Hepatocyte (in vitro differentiated cells): ENCODE results near the gene SYNPO2. TPM values are rescaled to one million over a fixed set of nuclear protein-coding genes. Genes with fewer than 3 reads are reported as not detected.

ENCODE experiments used
- DNase-seq: peaks from one replicate; pipeline ENCODE4 v3.0.0-alpha.2; 2016; ENCODE audit warnings: low spot score
- H2AFZ ChIP-seq: fragments of 200-600 bp; sonication (generic); 2 replicates; pipeline ENCODE4 v1.6.0; 2016; ENCODE audit warnings: antibody characterized with exemption, mild to moderate bottlenecking
- H3K27ac ChIP-seq: fragments of 200-600 bp; sonication (generic); 2 replicates; pipeline ENCODE4 v1.5.1; 2016; ENCODE audit warnings: mild to moderate bottlenecking
- H3K27me3 ChIP-seq: fragments of 200-600 bp; sonication (generic); 2 replicates; pipeline ENCODE4 v1.6.1; 2016
- H3K36me3 ChIP-seq: fragments of 200-600 bp; sonication (generic); replicated peaks from 2 replicates; pipeline ENCODE4 v1.5.1; 2016; ENCODE audit warnings: low read depth; ENCODE audit not compliant: insufficient read depth
- H3K4me1 ChIP-seq: fragments of 200-600 bp; sonication (generic); 2 replicates; pipeline ENCODE4 v1.5.1; 2016; ENCODE audit warnings: mild to moderate bottlenecking, moderate library complexity; ENCODE audit not compliant: insufficient read depth
- H3K4me2 ChIP-seq: fragments of 200-600 bp; sonication (generic); 2 replicates; pipeline ENCODE4 v1.6.0; 2016
- H3K4me3 ChIP-seq: fragments of 200-600 bp; sonication (generic); 2 replicates; pipeline ENCODE4 v1.5.1; 2016; ENCODE audit warnings: mild to moderate bottlenecking
- H3K79me2 ChIP-seq: fragments of 200-600 bp; sonication (generic); 2 replicates; pipeline ENCODE4 v1.6.0; 2017; ENCODE audit warnings: mild to moderate bottlenecking
- H3K9me2 ChIP-seq: fragments of 200-600 bp; sonication (generic); replicated peaks from 2 replicates; pipeline ENCODE4 v1.6.0; 2017; ENCODE audit warnings: mild to moderate bottlenecking; ENCODE audit not compliant: insufficient read depth
- H3K9me3 ChIP-seq: fragments of 200-600 bp; sonication (generic); 2 replicates; pipeline ENCODE4 v1.5.1; 2016; ENCODE audit warnings: low read depth, mild to moderate bottlenecking
- H4K20me1 ChIP-seq: fragments of 200-600 bp; sonication (generic); 2 replicates; pipeline ENCODE4 v1.6.0; 2016; ENCODE audit warnings: mild to moderate bottlenecking; ENCODE audit not compliant: insufficient read depth, poor library complexity, severe bottlenecking
- CTCF ChIP-seq: fragments of 200-600 bp; sonication (generic); IDR thresholded peaks from 2 replicates; pipeline ENCODE4 v1.5.1; 2016; ENCODE audit warnings: antibody characterized with exemption, mild to moderate bottlenecking; ENCODE audit not compliant: poor library complexity
- EZH2 ChIP-seq: fragments of 200-600 bp; sonication (generic); IDR thresholded peaks from 2 replicates; pipeline ENCODE4 v1.6.1; 2016; ENCODE audit warnings: antibody characterized with exemption, mild to moderate bottlenecking, borderline replicate concordance
- EZH2phosphoT487 ChIP-seq: fragments of 200-600 bp; sonication (generic); IDR thresholded peaks from one replicate; pipeline ENCODE4 v1.6.1; 2018; ENCODE audit warnings: antibody characterized with exemption, mild to moderate bottlenecking, low read depth, moderate library complexity; ENCODE audit not compliant: unreplicated experiment, severe bottlenecking
- WGBS: methylation state at CpG from one replicate; pipeline ENCODE4 v1.1.6; 2016; ENCODE audit warnings: low lambda C conversion rate; ENCODE audit errors: missing lambda C conversion rate; 5-methylcytosine and 5-hydroxymethylcytosine counted together
- polyA plus RNA-seq: library from polyadenylated mRNA; unstranded; fragments of >200 nt; fragmentation: Nextera tagmentation; extraction: Ambion mirVana; gene quantifications from 2 replicates; pipeline ENCODE4 v1.2.1, GENCODE V29; 2016
- total RNA-seq: library from RNA; depleted of rRNA; stranded (reverse); fragments of >200 nt; gene quantifications from 2 replicates; pipeline ENCODE4 v1.2.3, GENCODE V29; 2014

SYNPO2 gene
- total and polyA plus RNA-seq, 2 experiments from 2014 or later, result 3.5 to 12.6 TPM

- no peak for DNase-seq
- Histone ChIP-seq H3K27ac (no peak overlapping the region), H3K27me3 (no peaks in the 10 kb centered on the region), H4K20me1 (no peaks in the 10 kb centered on the region), H2AFZ (no peak overlapping the region), H3K4me3 (no peak overlapping the region), H3K4me2 (no peak overlapping the region), H3K9me2 (no peaks in the 10 kb centered on the region), H3K36me3 (no peaks in the 10 kb centered on the region), H3K9me3 (no peaks in the 10 kb centered on the region), H3K4me1 (no peaks in the 10 kb centered on the region), H3K79me2 (no peaks in the 10 kb centered on the region)
- 71% methylated on average over 8 of the region's 8 CpGs for WGBS
- TF ChIP-seq EZH2, result no peak
- TF ChIP-seq EZH2phosphoT487, result no peak
Measured at GRCh38 chr4:118909173-118909956, 20.7 kb downstream of the SYNPO2 start.

- H3K4me3 ChIP-seq, result no peak overlapping the region
- no peaks in the 10 kb centered on the region for H4K20me1 ChIP-seq
- TF ChIP-seq CTCF, result no peak
- no peak for TF ChIP-seq EZH2phosphoT487
- no peak for TF ChIP-seq EZH2
- no peak overlapping the region for H3K4me2 ChIP-seq
- no peaks in the 10 kb centered on the region for H3K9me2 ChIP-seq
- no peaks in the 10 kb centered on the region for H3K4me1 ChIP-seq
- H3K27me3 ChIP-seq, result no peaks in the 10 kb centered on the region
- no peaks in the 10 kb centered on the region for H3K9me3 ChIP-seq
- no peaks in the 10 kb centered on the region for H3K36me3 ChIP-seq
- 60% methylated on average over 3 of the region's 3 CpGs for WGBS
- no peak overlapping the region for H3K27ac ChIP-seq
- DNase-seq, result no peak
- no peak overlapping the region for H2AFZ ChIP-seq
- no peaks in the 10 kb centered on the region for H3K79me2 ChIP-seq
Measured at GRCh38 chr4:118910221-118910620, 21.6 kb downstream of the SYNPO2 start.

DNA sequence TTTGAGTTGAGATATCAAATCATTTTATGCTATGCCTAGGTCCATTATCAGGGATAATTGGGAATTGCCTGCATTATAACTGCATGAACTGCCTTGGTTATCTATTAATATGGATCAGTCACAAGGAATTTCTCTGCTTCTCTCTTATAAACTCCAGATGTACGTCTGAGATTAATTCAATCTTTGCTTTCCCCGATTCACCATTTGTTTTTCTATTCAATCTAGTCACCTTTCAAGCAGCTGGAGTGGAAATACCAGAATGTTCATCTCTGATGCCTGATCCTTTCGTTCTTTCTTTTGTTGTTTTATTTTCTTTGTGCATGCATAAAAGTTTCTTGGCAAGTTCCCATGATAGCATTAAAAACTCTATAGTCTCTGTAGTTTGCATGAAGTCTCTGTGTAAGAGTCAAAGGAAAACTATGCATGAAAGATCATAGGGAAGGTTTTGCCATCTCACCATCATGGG is 22.6 kb downstream of the SYNPO2 start:
- H3K4me3 ChIP-seq, result no peak overlapping the region
- no peaks in the 10 kb centered on the region for H3K27me3 ChIP-seq
- H3K79me2 ChIP-seq, result no peaks in the 10 kb centered on the region
- no peaks in the 10 kb centered on the region for H3K36me3 ChIP-seq
- TF ChIP-seq EZH2, result no peak
- no peak for TF ChIP-seq EZH2phosphoT487
- no peak for TF ChIP-seq CTCF
- 63% methylated on average over 3 of the region's 3 CpGs for WGBS
- H3K9me2 ChIP-seq, result no peaks in the 10 kb centered on the region
- no peaks in the 10 kb centered on the region for H3K4me1 ChIP-seq
- no peaks in the 10 kb centered on the region for H3K9me3 ChIP-seq
- no peak overlapping the region for H3K4me2 ChIP-seq
- H3K27ac ChIP-seq, result no peak overlapping the region
- H2AFZ ChIP-seq, result no peak overlapping the region
- H4K20me1 ChIP-seq, result no peaks in the 10 kb centered on the region
- DNase-seq, result no peak

- Histone ChIP-seq H3K27ac (no peak overlapping the region), H3K4me1 (peaks cover 3% of the 10 kb centered on the region), H3K9me3 (no peaks in the 10 kb centered on the region), H3K27me3 (no peaks in the 10 kb centered on the region), H3K4me3 (no peak overlapping the region), H2AFZ (no peak overlapping the region), H3K79me2 (no peaks in the 10 kb centered on the region), H3K9me2 (no peaks in the 10 kb centered on the region), H4K20me1 (no peaks in the 10 kb centered on the region), H3K36me3 (no peaks in the 10 kb centered on the region), H3K4me2 (no peak overlapping the region)
- TF ChIP-seq EZH2, result no peak
- TF ChIP-seq CTCF, result no peak
- no peak for TF ChIP-seq EZH2phosphoT487
- no peak for DNase-seq
- WGBS, result 94% methylated on average over 3 of the region's 3 CpGs
Measured at GRCh38 chr4:118915468-118915867, 26.8 kb downstream of the SYNPO2 start.
